Measurements from ENCODE around the gene MYL11. TPM values are rescaled to one million over a fixed set of nuclear protein-coding genes. Genes with fewer than 3 reads are reported as not detected.

The MYL11 gene
- total RNA-seq, 1 donor from 2014 or later: not detected

- no peaks in the 10 kb centered on the region for H3K27me3 ChIP-seq (ENCODE audit: low read depth)
- H3K27ac ChIP-seq: peak overlapping the region; percentile 88
- H3K4me3 ChIP-seq: peak overlapping the region; percentile 68
- H3K4me1 ChIP-seq: peaks cover 16% of the 10 kb centered on the region
- peak; percentile 97 to 98 for ATAC-seq
- H3K9me3 ChIP-seq: no peaks in the 10 kb centered on the region
- H3K36me3 ChIP-seq: peaks cover 21% of the 10 kb centered on the region
- intact Hi-C loops (cut with DNase I): no loop called here
- TF ChIP-seq CTCF (IDR thresholded peaks at IDR 0.05): peak; percentile 41
- DNase-seq: peak; percentile 94
Measured at GRCh38 chr16:30417529-30418349, 43.1 kb downstream of the MYL11 start.

GRCh38 chr16:30418350-30419181, 44.0 kb downstream of the MYL11 start:
- H3K9me3 ChIP-seq: no peaks in the 10 kb centered on the region
- H3K27ac ChIP-seq: peak overlapping the region; percentile 88
- TF ChIP-seq CTCF (IDR thresholded peaks at IDR 0.05): no peak
- H3K36me3 ChIP-seq: peaks cover 27% of the 10 kb centered on the region
- H3K4me1 ChIP-seq: peaks cover 16% of the 10 kb centered on the region
- H3K27me3 ChIP-seq (ENCODE audit: low read depth): no peaks in the 10 kb centered on the region
- ATAC-seq (no peak), DNase-seq (no peak)
- intact Hi-C loops (cut with DNase I): no loop called here
- peak overlapping the region; percentile 68 for H3K4me3 ChIP-seq

- DNase-seq (no peak), ATAC-seq (no peak)
- Histone ChIP-seq H3K4me3 (no peak overlapping the region), H3K27me3 (ENCODE audit: low read depth) (no peaks in the 10 kb centered on the region), H3K4me1 (peaks cover 16% of the 10 kb centered on the region), H3K9me3 (no peaks in the 10 kb centered on the region), H3K36me3 (peaks cover 32% of the 10 kb centered on the region), H3K27ac (no peak overlapping the region)
- intact Hi-C loops (cut with DNase I): no loop called here
- no peak for TF ChIP-seq CTCF (IDR thresholded peaks at IDR 0.05)
Measured at GRCh38 chr16:30421010-30421409, 46.4 kb downstream of the MYL11 start.

Other genes with a start within 250 kb of the MYL11 start
- 76.3 TPM for gene CORO1A, start 191.2 kb upstream of the MYL11 start, total RNA-seq
- gene BOLA2B, start 181.1 kb upstream of the MYL11 start, total RNA-seq: 51.7 TPM
- 28.6 TPM for gene SLX1A, start 180.9 kb upstream of the MYL11 start, total RNA-seq
- 23.1 TPM for gene SULT1A3, start 175.5 kb upstream of the MYL11 start, total RNA-seq
- 27.6 TPM for gene NPIPB13, start 126.3 kb upstream of the MYL11 start, total RNA-seq
- 52.3 TPM for gene CD2BP2, start 19.5 kb upstream of the MYL11 start, total RNA-seq
- gene TBC1D10B, start 4.3 kb upstream of the MYL11 start, total RNA-seq: 36.9 TPM
- 6.0 TPM for gene SEPTIN1, start 7.8 kb downstream of the MYL11 start, total RNA-seq
- gene ZNF48, start 20.6 kb downstream of the MYL11 start, total RNA-seq: 6.2 TPM
- gene ZNF771, start 32.8 kb downstream of the MYL11 start, total RNA-seq: 3.8 TPM
- gene DCTPP1, start 55.2 kb downstream of the MYL11 start, total RNA-seq: 19.1 TPM
- gene SEPHS2, start 71.1 kb downstream of the MYL11 start, total RNA-seq: 54.6 TPM
- 127 TPM for gene ITGAL, start 97.9 kb downstream of the MYL11 start, total RNA-seq
- 24.9 TPM for gene ZNF768, start 151.8 kb downstream of the MYL11 start, total RNA-seq
- 9.3 TPM for gene ZNF747, start 160.1 kb downstream of the MYL11 start, total RNA-seq
- gene ZNF764, start 183.6 kb downstream of the MYL11 start, total RNA-seq: 8.4 TPM
- 13.5 TPM for gene ZNF688, start 196.9 kb downstream of the MYL11 start, total RNA-seq
- 16.2 TPM for gene ZNF785, start 210.9 kb downstream of the MYL11 start, total RNA-seq
- 7.7 TPM for gene ZNF689, start 235.6 kb downstream of the MYL11 start, total RNA-seq

All from lower lobe of right lung (tissue), 2 donors.